Activated T-cell treated with anti-CD3 and anti-CD28 coated beads for 48 hours (primary cell): Measurements from ENCODE around the gene NHERF1.

ENCODE experiments used
- DNase-seq: peaks from one replicate; pipeline ENCODE4 v3.0.0-alpha.2; 2020; ENCODE audit warnings: low read depth

NHERF1 gene

DNA sequence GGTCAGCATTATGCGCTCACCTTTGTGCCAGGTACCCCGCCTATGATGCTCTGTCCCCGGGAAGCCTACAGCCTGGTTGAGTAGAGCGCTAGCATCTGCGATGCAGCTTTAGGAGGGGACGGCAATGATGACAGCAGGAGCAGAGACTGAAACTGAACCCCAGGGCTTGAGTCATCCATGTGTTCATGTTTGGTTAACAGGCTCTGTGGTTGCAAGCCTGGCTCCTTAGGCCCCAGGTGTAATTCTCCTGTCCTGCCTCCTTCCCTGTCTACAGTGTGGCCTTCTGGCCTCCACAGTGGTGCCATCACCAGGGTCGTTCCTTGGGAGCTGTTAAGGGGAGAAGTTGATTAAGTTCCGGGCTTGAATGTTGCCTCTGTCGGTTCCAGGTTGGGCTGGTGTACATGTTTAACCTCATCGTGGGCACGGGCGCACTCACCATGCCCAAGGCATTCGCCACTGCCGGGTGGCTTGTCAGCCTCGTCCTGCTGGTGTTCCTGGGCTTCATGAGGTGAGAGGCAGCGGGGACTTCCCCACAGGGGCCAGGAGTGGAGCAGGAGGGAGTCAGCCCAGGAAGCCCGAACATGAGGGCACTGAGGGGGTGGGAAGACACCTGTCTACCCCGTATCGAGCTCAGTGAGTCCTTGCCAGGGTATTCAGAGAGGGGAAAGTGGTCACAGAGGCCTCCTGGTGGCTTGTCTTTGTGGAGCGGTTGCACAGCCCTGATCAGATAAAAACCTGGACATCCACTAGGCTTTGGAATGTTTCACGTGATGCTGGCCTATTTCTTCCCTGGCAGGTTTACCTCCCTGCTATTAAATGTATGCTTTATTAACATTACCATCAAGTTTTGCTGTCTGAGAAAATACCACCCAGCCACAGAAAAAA, 36.9 kb downstream of the NHERF1 start:
- peak; percentile 33 for DNase-seq

DNA sequence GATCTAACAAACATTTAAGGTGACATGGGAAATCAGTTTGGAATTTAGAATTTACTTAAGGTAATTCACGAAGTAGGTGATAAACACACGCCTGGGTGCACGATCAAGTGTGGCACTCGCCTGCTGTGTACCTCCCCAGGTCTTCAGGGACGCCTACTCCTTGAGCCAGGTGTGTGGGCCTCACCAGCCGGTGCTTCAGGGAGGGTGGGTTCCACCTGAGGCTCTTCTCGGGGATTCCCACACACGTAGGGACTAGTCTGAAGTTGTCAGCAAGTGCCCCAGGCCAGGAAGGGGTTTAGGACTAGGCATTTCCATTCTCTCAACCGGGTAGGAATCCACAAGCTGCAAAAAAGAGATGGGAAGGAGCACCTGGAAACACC, 37.5 kb downstream of the NHERF1 start:
- DNase-seq: no peak

DNA sequence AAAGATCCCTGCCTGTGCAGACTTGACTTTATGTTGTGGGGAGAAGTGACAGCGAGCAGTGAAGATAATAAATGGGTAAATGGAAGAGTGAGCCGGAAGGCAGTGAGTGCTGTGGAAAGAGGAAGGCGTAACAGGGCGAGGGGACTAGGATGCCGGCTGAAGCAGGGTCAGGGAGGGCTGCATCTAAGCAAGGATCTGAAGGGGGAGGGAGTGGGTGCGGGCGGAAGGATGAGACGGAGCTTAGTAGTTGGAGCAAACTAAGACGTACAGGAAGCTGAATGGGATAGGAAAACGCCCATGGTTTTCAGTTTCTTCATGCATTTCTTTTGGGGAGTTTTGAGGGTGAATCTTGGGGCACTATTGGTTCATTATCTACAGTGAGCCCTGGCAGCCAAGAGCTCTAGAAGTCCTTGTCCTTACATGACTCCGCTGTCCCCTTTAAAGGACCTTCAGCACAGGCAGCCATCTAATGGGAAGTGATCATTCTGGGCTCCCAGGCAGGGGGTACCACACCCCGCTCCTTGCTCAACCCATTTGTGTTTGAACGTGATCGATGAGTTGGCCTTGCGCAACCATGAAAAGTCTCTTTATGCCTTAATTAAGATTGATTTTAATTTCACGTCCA, 38.1 kb downstream of the NHERF1 start:
- no peak for DNase-seq

DNA sequence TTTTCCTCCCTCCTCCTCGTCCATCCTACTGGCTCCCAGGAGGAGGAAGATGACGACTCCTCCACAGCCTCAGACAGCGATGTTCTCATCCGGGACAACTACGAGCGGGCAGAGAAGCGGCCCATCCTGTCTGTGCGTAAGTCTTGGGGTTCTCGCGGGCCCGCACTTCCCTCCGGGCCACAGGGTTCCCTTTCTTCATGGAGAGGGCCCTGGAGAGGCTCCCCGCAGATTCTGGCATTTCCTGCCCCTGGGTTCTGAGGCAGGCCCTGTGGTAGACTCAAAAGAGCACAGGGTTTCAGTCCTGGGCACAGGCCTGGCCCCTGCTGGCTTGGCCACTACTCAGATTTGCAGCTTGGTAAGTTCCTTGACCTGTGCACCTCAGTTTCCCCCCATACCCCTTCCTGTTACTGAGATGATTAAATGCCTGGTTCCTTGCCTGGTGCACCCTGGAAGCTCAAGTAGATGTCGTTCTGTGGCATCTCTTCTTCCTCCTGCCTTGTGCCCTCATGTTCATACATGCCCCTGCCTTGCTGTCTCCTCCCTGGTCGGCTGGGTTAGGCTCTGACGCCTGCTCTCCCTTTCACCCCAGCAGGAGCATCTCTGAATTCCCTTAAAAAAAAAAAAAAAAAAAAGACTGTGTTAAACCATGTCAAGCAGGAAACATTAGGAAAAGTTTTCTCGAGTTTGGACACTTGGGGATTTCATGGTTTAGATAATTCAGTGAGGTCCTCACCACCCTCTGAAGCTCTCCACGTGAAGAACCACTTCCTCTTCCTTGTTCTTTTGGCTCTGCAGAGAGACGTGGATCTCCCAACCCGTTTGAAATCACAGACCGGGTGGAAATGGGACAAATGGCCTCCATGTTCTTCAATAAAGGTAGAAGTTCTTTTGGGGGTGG, 42.0 kb downstream of the NHERF1 start:
- no peak for DNase-seq

DNA sequence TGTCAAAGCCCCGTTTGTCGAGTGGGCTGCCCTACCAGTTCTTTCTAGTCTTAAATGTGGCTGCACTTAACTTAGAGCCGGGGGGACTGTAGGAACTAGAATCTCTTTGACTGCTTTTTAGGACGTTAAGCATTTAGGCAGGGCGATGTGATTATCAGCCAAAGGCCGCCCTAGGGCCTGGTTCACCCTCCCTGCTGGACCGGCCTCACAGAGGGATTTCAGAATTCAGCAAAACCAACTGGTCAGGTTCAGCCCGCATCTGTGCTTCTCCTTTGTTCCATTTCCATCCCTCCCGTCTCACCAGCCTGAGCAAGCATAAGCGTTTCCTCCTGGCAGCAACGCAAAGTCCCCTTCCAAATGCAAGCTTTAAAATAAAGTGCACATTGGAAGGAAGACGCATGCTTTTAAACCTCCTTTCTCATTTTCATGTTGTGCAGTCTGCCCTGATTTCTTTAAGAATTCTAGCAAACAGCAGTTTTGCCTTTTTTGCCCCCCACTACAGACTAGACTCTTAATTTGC, 44.2 kb downstream of the NHERF1 start:
- no peak for DNase-seq

DNA sequence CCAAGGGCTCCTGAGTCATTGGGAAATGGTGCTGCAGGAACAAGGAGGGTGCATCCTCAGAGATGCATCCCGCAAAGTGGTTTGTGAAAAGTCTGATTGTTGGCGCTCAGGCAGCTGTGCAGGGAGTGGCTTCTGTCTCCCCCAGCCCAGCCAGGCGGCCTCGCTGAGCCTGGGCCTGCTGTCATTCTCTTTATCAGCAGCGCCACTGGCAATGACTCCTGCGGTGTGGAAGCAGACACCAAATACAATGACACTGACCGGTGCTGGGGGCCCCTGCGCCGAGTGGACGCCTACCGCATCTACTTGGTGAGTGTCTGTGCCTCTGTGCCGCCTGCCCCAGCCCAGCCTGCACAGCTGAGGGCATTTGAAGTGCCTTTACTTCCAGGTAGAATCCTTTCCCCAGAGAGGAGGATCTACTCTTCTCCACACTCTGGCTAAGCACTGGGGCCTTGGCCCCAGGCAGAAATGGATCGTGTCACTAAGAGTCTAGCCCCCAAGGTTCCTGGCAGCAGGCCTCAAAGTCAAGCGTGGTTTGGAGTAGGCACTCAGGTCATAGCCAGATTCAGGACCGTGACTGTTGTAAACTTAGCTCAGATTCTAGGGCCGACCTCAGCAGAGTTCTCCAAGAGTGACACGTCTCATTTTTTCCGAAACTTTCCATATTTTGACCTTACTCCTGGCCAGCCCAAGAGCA, 47.0 kb downstream of the NHERF1 start:
- DNase-seq: no peak

DNA sequence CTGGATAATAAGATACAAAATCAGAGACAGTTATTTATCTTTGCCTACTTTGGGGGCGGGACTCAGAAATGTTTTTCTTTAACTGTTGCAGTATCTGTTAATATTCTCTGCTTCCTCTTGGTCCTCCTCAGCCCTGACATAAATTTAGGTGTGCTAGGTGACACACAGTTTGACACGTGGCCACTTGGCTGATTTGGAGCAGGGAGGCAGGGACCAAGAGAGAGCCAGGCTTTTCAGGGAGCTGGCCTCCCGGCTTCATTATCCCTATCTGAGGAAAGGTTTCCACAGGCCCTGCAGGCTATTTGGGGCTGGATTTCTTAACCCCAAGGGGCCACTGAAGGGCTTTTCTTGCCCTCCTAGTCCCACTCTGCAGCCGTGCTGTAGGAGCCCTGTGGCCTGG, 47.8 kb downstream of the NHERF1 start:
- DNase-seq: no peak

DNA sequence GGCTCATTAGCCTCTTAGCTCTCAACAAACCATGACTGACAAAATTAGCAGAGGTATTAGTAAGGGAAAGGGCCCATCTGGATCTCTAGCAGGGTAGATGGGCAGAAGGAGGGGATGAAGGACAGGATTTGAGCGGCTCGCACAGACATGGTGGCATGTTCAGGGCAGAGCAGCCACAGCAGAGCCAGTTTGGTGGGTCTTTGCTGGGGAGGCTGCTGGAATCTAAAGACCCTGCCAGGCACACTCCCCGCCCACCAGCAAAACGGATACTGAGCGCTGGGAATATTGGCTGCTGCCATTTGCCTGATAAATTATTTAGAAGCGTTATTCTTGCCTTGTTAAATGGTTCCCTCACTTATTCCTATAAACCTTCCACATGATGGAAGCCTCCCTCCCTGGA, 48.4 kb downstream of the NHERF1 start:
- no peak for DNase-seq

DNA sequence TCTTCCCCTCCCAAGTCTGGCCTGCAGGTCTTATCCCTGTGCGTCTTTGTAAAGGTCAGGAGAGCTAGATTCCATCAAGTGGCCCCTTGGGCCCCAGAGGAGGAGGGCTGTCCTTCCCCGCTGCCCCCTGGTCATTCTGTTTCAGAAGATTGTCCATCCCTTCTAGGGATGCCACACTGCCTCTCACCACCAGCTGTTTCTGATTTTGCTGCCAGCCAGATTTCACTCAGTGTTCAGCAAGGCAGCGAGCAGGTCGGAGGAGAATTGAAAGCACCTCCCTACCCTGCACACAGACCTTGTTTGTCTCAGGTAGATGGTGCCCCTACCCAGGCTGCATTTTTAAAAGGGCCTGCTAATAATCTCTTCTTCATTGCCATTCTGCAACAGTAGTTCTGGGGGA, 49.4 kb downstream of the NHERF1 start:
- no peak for DNase-seq

DNA sequence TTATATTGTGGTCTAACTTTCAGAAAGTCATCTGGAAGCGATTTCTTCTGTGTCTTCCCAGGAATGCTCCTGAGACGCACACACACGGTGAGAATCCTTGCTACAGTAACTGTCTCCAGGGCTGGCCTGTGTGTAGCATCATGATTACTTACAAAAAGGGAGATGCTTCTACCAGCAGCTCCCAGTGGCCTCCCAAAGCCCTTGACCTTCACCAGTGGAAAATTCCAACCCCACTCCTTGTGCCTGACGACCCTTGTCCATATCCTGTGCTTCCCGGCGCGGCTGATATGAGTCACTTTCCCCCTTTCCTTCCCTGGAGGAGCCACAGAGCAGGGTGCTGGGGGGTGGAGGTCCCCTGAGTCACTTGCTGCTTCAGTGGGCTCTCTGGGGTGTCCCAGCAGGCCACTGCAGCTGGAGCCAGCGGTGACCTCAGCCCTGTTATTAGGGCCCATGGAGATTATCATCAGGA, 49.8 kb downstream of the NHERF1 start:
- no peak for DNase-seq

DNA sequence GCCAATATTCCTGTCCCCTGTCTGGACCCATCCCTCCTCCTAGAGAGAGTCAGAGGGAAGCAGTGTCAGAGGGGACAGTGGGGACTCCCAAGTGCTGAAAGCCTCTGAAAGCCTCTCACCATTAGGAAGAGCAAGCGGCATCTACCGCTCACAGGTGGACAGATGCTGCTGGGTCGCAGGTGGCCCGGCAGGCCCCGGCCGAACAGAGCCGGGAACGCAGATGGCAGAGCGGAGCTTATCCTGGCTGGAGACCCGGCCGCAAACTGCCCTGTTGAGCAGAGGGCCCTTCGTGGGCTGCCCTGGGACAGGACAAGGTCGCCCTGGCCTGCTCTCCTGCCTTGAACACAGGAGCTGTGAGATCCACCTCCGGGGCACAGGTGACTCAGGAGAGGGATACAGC, 50.7 kb downstream of the NHERF1 start:
- no peak for DNase-seq

DNA sequence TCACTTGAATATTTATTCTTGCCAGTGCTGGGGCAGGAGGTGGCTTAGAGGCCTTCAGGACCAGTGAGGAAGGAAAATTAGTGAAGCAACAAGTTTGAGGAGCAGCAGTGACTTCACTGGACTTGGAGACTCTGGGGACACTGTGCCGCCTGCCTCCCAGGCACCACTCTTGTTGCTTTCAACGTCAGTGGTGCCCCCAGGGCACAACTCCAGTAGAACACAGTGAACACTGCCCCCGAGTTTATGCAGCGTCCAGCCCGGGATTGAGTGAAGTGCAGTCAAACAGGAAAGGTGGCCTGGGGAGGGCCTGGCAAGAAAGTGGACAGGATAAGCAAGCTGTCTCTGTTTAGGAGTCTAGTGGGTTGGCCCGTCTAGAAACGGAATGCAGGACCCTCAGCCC, 52.1 kb downstream of the NHERF1 start:
- no peak for DNase-seq

DNA sequence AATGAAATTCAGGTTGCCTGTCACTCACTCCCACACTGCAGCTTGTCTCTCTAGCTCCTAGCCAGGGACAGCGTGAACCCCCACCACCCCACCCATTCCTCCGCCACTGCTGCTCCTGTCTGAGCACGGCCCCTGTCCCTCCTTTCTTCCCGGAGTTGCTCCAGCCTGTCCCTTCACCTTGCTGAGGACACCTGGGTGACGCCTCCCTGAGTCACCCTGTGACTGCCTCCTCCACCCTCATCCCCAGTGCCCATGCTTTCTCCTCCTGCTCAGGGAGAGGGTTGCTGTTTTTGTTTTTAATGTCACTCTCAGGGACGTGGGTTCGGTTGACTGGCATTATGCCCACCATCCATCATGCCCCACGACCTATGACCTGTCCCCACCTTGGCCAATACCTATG, 53.5 kb downstream of the NHERF1 start:
- DNase-seq: no peak

DNA sequence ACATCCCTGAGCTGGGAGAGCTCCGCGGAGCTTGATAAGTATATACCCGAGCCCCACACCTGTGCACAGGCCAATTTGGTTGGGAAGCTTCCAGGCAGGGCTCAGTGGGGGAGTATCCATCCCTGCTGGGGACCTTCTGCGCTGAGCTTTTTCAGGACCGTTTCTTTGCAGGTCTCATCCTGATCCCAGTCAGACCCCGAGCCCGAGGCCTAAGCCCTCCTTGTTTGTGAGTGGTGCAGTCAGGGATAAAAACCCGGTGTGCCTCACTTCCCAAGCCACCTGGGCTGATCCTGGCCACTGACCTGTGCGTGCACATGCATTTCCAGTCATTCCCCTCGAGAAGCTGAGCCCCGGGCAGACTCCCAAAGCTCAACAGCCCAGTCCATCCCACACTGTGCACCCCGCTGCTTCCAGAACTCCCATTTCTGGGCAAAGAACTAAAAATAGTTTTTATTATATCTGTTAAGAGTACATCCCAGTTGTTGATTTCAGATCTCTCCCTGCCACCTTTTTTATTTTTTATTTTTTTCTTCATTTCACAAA, 55.0 kb downstream of the NHERF1 start:
- no peak for DNase-seq

DNA sequence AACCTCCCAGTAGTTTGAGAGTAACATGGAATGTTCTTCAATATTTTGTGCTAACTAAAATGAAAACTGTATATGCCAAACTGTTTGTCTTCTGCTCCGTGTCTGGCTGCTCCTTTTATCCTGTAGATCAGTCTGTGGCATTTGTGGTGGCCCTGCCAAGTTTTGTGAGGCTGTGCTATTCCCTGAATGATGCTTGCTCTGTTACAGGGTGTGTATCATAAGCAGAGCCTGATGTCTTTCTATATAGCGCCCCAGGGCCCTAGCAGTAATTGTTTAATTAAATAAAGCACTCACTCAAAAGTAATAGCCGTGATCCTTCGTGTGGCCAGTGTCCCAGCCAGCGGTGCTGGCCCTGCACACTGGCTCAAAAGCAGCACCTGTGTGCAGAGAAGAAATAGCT, 55.5 kb downstream of the NHERF1 start:
- no peak for DNase-seq

DNA sequence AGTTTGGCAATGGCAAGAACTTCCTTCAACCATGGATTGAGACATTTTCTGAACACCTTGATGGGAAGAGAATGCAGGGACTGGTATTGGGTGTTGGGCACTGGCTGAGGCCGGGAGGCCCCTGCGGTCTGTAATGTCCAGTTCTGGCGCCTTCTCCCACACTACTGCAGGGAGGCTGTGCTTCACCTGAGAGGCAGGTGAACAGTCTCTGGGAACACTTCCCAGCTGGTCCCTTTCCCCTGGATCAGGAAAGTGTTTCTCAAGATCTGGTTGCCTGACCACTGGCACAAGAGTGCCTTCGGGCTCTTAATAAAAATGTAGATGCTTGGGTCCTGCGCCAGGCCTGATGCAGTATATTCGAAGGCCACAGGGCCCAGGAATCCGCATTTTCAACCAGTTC, 56.3 kb downstream of the NHERF1 start:
- DNase-seq: no peak

DNA sequence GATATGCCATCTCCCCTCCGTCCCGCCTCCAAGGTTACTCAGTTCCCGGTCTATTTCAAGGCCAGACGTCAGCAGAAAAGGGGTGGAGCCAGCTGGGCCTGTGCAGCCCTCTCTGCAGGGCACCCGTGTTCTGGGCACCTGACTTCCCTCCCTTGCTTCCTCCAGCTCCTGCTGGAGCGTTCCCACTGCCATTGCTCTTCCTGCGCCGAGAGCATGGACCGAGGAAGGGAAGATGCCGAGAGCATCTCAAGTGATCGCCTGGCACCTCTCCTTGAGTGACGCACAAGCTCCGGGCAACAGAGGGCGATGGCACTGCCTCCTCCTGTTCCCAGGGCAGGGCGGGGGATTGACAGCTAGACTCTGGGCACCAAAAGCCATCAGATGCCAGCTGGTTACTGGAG, 57.2 kb downstream of the NHERF1 start:
- no peak for DNase-seq

DNA sequence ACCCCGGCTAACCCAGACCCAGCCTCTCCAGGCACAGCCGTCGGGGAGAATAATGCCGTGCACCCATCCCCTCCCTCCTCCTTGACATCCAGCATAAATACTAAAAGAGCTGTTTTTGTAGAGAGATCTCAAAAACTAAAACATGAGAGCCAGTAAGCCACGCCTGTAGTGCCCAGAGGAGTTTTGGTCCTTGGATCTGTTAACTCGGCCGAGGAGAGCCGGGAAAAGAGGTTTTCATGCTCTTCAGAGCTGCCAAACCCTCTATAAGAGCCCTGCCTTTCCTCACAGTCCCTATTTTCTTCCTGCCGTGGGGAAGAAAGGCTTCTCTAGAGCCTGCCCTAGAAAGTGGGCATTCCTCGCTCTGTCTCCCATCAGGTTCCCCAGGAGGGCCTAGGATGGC, 57.9 kb downstream of the NHERF1 start:
- DNase-seq: no peak

DNA sequence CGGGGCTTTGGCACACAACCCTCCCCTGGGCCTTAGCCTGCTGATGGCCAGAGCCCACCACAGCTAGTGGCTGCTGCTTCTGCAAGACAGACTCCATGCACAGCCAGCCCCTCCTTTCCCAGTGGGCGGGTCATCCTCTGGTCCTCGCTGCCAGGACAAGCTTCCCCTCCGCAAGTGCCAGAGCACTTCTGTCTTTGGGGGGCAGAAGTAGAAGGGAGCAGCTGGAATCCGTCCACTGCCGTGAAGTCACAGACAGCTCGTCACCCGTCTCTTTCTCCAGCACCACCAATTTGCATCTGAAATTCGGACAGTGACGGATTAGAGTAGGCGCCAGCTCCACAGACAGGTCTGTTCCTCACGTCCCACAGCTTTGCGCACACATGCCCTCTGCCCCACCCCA, 59.0 kb downstream of the NHERF1 start:
- DNase-seq: no peak

DNA sequence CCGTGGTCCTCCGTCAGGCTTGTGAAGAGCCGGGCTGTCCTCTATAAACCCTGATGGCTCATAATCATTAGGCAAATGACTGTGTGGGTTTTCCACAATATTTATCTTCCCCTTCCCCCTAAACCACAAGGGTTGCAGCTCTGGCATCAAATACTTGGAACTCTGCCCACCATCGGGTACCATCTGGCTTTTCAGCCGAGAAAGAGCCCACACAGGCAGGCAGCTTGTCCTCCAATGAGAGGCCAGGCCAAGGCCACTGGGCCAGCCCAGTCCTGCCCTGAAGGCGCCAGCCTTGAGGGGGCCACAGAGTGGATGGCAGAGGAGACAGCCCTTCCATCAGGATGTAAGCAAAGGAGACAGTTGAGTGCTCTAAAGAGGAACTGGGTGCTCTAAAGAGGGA, 59.5 kb downstream of the NHERF1 start:
- no peak for DNase-seq

DNA sequence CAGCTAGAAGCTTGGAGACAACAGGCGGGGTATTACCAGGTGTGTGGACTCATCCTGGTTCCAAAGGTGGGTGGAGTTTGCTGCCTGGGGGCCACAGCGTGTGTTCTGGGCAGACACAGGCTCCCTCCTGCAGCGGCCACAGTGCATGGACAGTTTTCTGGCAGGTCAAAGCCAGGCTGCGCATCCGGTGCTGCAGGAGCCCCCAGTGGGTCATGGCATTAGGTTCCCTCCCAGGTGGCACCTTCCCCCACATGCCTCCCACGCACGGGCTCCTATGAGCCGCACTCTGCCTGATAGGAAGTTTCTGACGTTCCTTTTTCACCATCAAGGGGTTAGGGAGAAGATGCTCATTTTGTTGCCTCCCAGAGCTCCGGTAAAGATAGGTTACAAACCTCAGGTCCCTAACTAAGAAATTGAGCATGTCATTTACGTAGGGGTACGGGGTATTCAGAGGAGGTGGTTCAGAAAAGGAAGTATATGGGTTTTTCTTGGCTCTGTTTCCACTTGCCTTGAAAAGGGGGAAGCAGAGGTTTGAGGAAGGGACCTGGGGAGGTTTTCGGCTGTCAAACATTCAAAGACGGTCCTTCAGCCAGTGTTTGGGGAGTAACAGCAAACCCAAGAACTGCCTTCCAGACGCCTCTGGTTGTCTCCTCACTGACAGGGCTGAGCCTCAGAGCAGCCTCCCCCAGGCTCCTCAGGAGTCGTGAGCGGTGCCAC, 60.4 kb downstream of the NHERF1 start:
- DNase-seq: no peak
